SKM-1 treated with dmso at 0.1 percent for 144 hours (cell line): Measurements from ENCODE around the gene MGMT.

Experiments used
- DNase-seq: peaks from one replicate; lab custom pipeline; 2025; ENCODE audit not compliant: unreplicated experiment; lab: John Stamatoyannopoulos, UW

The MGMT gene

DNA sequence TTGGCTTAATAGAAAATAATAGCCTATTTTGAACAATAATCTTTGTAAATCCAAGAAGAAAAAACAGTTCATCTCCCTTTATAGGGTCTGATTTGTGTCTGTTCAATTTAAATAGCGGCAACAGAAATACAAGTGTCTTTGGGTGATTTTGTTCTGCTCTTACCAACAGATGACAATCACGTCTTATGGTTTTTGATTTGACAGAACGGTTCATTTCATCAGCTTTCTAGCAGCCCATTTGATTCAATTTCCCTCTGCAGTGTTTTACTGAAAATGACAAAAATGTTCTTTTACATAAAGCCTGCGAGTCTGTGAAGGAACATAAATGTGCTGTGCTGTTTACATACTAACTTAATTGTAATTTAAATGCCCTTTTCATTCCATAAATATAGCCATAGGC is 180.5 kb downstream of the MGMT start:
- no peak for DNase-seq

GRCh38 chr10:129648856-129649255 is 181.8 kb downstream of the MGMT start:
- no peak for DNase-seq

DNA sequence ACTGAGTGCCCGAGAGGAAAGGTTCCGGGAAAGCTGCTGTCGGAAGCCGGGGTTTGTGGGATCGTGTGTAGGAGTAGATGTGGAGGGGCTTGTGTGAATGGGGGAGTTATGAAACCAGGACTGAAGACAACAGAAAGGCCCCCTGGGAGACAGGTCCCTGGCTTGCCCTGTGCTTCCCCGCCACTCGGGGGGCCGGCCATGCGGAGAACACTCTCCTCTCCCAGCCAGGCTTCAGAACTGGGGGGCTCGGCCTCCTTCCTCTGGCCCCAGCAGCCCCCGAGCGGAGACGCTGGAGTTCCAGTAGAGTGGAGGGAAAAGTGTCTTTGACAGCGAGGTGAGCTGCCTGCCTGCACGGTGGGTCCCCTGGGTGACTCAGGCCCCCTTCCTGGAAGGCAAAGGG is 185.0 kb downstream of the MGMT start:
- DNase-seq: no peak

GRCh38 chr10:129652521-129653201 is 185.6 kb downstream of the MGMT start:
- no peak for DNase-seq

DNA sequence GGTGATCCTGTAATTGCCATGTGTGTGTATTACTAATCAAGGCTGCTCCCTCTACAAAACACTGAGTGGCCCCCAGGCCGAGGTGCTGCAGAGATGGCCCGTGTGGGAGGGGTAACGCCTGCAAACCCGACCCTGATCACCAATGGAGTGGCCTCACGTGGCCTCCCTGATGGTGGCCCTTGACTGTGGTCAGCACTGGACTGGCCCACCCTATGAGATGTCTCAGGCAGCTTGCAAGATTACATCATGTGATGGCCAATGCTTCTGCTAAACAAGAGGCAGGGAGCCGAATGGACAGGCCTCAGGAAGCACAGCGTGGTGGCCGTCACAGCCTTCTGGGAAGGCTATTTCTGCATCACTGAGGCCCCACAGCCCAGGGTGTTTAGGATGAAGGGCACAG is 186.4 kb downstream of the MGMT start:
- DNase-seq: no peak

DNA sequence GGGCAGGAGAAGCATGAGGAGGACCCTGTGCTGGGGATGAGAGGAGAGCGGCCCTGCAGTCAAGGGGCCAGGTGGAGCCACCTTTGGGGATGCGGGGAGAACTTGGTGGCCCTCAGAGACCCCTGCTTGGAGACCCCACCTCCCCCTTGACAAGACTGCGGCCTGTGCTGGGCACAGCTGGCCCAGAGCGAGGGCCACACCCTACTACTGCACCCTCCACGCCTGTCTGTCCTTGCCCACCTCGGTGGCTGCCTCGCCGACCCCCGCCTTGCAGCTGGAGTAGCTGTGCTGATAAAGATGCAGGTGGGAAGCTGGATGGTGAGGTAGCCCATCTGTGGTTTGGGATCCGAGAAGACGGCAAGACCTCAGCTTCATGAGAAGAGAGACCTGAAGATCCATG is 186.8 kb downstream of the MGMT start:
- no peak for DNase-seq

GRCh38 chr10:129654461-129654860 is 187.4 kb downstream of the MGMT start:
- DNase-seq: no peak

- no peak for DNase-seq
Measured at GRCh38 chr10:129655007-129655678, 188.1 kb downstream of the MGMT start.

GRCh38 chr10:129655679-129656031 is 188.6 kb downstream of the MGMT start:
- no peak for DNase-seq

DNA sequence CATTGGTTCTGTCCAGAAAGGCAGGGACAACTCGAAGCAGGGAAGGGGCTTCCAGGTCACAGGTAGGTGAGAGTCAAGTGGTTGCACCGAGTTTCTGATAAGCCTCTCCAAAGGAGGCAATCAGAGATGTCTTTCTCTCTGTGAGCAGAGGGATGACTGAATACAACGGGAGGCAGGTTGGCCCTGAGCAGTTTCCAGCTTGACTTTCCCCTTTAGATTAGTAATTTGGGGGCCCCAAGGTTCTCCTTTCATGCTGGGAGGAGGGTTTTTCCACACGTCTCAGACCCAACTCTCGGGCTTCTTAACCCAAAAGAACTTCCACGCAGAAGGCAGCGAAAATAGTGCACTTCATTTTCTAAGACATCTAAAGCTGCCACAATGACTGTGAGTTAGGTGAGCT is 189.6 kb downstream of the MGMT start:
- no peak for DNase-seq

DNA sequence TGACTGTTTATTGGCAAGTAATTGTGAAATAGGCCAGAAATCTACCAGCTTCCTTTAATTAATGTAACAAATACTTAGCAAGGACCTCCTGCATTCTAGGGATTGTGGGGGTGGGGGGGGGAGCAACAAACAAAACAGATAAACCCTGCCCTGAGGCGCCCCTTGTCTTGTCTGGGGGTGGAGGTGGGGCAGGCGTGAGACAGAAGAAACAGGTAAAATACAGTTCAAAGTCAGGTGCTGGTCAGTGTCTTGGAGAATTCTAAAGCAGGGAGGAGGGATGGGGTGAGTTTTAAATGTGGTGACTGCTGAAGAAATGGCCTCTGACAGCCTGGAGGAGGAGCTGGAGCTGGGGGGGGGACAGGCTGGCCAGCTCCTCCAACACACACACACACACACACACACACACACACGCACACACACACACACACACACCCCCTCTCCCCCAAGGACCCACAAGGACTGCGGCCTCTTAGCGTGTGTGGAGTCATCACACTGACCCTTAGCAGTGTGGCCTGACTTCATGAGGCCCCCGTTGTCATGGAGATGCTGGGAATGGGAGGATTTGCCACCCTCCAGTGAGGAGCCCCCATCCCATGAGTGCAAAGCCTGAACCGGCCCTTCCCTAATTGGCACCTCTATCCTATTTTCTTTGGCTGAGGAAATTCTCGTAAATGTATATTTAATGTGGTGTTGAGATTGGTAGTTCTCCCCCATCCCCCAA is 190.4 kb downstream of the MGMT start:
- DNase-seq: no peak

DNA sequence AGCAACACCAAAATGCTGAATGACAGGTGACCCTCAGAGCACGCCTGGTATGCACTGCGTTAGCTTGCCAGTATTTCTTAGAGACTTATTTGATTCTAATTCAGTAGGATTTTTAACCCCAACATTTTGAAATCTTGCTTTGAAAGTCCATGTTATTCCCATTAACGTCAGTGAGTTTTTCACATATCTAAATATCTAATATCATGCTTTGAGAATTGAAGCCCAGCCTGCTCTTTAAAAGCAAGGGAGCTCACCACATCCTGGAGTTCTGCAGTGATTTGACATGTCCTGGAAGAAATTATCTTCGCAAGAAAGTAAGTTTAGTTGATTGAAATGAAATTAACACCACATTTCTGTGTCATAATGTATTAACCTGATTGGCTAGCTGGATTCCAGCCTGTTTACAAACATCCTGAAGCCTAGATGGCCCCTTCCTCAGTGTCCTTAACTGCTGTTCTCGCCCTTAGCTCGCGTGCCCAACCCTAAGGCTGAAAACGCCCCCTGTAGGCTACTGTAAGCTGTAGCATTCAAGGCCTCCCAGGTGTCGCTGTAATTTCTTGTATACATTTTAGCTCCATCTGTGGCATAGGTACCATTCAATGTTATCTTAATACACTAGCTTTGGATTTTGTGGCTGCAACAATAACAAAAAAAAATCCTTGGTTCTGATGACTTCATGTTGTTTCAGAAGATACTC is 191.5 kb downstream of the MGMT start:
- DNase-seq: no peak

- peak; percentile 43 for DNase-seq
Measured at GRCh38 chr10:129659508-129660268, 192.6 kb downstream of the MGMT start.

DNA sequence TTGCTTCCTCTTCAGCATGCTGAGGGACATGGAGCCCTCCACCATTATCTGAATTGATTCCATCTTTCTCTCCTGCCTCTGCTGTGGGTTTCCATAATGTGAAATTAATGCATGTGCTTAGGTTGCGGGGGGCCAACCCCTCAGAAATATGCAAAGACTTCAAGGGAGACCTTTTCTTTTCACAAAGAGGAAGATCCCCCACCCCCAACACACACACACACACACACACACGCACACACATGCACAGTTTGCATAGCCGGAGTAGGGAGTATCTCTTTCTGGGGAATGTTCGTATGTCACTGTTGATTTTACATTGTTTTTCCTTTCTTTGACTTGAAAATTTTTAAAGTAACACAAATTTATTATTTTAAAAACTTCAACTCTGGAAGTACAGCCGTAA is 193.5 kb downstream of the MGMT start:
- DNase-seq: no peak

- no peak for DNase-seq
Measured at GRCh38 chr10:129662426-129662825, 195.4 kb downstream of the MGMT start.

DNA sequence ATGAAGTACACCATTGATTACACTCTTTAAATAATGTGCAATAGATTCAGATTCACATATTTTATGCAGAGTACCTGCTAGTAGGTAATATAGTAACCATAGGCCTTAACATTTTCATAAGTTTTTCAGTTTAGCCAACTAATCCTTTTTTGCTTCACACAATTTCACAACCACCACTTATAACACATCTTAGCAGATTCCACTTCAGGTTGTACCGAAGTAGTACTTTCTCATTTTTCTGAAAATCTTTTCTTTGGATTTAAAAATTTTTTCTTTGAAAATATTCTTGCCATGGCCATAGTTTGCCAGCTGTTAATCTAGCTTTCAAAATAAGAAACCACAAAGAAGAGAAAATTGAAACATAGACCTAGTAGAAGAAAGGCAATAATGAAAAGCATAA is 203.1 kb downstream of the MGMT start:
- DNase-seq: no peak

DNA sequence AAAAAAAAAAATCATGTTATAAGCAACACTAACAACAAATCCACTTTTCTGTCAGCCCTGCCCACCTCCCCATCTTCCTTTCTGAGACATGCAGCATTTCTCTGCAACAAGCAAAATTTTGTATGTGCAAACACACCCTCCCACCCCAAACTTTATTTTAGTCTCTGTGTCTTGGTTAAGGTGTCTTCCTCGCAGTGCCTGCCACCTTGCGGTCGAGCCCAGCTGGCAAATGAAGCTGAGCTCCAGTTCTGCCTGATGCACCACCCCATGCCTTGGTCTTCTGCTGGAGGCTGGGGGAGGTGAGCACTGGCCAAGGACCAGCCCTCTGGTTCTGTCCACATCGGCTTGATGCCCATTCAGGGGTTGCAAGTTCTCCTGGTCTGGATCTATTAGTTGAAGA is 206.3 kb downstream of the MGMT start:
- DNase-seq: no peak

DNA sequence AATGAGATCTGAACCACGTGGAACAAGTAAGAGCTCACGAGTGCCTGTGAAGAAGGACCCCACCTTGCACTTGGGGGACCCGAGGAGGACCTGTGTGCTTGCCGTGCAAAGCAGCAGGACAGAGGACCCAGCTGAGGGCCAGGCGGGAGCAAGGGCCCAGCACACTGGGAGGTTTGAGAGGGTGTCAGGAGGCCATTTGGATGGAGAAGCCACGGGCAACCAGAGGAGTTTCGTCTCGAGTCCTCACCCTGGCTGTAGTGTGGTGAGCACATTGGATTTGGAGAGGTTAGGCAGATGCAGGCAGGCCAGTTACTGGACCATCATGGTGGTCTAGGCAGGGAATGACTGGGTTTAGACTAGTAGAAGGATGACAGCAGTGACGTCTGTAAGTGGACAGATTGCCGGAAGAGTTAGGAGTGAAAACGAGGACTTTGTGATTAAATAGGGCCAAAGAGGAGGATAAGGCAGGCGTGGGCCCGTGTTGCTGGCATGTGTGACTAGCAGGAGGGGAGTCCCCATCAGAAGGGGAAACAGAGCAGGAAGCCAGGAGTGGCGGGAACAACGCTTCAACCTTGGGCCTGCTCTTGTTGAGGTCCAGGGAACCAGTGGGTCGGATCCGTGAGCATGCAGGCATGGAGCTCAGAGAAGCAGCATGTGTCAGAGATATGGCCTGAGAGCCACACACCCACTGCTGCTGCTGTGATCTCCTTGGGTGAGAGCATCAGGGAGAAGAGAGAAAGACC is 208.2 kb downstream of the MGMT start:
- DNase-seq: no peak

- DNase-seq: no peak
Measured at GRCh38 chr10:129676014-129676413, 209.0 kb downstream of the MGMT start.

- DNase-seq: no peak
Measured at GRCh38 chr10:129677377-129677927, 210.4 kb downstream of the MGMT start.
